ENCODE data around the gene PLEKHG4B. TPM values are rescaled to one million over a fixed set of nuclear protein-coding genes. Genes with fewer than 3 reads are reported as not detected.
A peak's percentile ranks its signal among the peaks of the same experiment; 100 is the strongest.

PLEKHG4B gene
- polyA plus RNA-seq, 3 donors, result not detected

- no peaks in the 10 kb centered on the region for H3K36me3 Mint-ChIP-seq
- intact Hi-C loops (cut with micrococcal nuclease), result no loop called here
- peaks cover 0 to 4% of the 10 kb centered on the region in 2 donors for H3K4me1 ChIP-seq (ENCODE audit: control insufficient read depth in 1 of 2, insufficient read depth in 2 of 2, low read length in 2 of 2)
- no peak overlapping the region for H3K9ac ChIP-seq (ENCODE audit: insufficient read depth, low read length, poor library complexity, severe bottlenecking)
- TF ChIP-seq CTCF (IDR thresholded peaks at IDR 0.05), result no peak
- peaks cover 3 to 5% (median 5%) of the 10 kb centered on the region in 3 donors for H3K27me3 Mint-ChIP-seq (ENCODE audit: low read depth in 3 of 3)
- H2AFZ ChIP-seq (ENCODE audit: insufficient read depth, low read depth, low read length, poor library complexity, severe bottlenecking), result no peak overlapping the region
- peaks cover 4 to 8% of the 10 kb centered on the region in 2 donors for H3K9me3 ChIP-seq (replicated peaks in 1 of 2; ENCODE audit: control insufficient read depth in 1 of 2, insufficient read depth in 1 of 2, low read length in 2 of 2)
- H3K4me1 Mint-ChIP-seq, result peaks cover 7% of the 10 kb centered on the region
- no peak overlapping the region for H3K4me3 ChIP-seq (replicated peaks in 1 of 3; ENCODE audit: low read depth in 2 of 3, low read length in 3 of 3)
- H3K79me2 ChIP-seq (ENCODE audit: insufficient read depth, low read length), result no peaks in the 10 kb centered on the region
- no peaks in the 10 kb centered on the region for H4K20me1 ChIP-seq (ENCODE audit: insufficient read depth, low read length)
- peak overlapping the region in 1 of 7 donors; percentile 2 for H3K27ac Mint-ChIP-seq
- H3K4me3 Mint-ChIP-seq, result no peak overlapping the region
- H3K4me2 ChIP-seq (replicated peaks; ENCODE audit: extremely low read depth, low read length, poor library complexity, severe bottlenecking), result no peak overlapping the region
- no peaks in the 10 kb centered on the region for H3K27me3 ChIP-seq (ENCODE audit: control insufficient read depth in 2 of 2, insufficient read depth in 2 of 2, low read length in 2 of 2)
- no peak overlapping the region for H3K27ac ChIP-seq (ENCODE audit: low read depth in 1 of 2, low read length in 2 of 2)
- DNase-seq, result no peak
- H3K36me3 ChIP-seq (replicated peaks in 1 of 2; ENCODE audit: control insufficient read depth in 1 of 2, insufficient read depth in 2 of 2, low read length in 2 of 2), result no peaks in the 10 kb centered on the region
- peaks cover 0 to 17% (median 9%) of the 10 kb centered on the region in 7 donors for H3K9me3 Mint-ChIP-seq
Measured at GRCh38 chr5:129820-130219, 37.9 kb downstream of the PLEKHG4B start.

DNA sequence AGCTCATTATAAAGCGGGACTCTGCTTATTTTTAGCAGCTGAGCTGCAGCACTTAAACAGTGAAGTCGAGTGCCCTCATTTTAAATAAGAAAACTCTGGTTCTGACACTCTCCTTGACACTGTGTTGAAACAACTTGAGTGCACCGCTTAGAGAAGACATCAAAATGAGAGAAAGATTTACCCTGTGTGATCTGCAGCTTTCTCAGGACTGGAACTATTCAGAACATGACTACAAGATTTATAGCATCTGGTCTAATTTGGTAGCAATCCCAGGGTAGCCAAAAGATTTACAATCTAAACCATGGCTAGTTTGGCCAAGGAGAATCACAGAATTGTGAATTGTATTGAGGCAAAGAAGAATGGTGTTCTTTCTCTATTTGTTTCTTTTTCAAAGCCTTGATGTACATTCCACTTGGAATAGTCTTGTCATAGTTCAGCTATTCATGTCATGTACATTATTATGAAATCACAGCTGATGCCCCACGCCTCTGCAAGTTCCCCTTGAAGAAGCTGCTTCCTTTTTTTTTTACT lies 38.7 kb downstream of the PLEKHG4B start:
- Histone ChIP-seq H3K4me2 (replicated peaks; ENCODE audit: extremely low read depth, low read length, poor library complexity, severe bottlenecking) (no peak overlapping the region), H3K9ac (ENCODE audit: insufficient read depth, low read length, poor library complexity, severe bottlenecking) (no peak overlapping the region), H3K4me1 (ENCODE audit: control insufficient read depth in 1 of 2, insufficient read depth in 2 of 2, low read length in 2 of 2) (peaks cover 0 to 4% of the 10 kb centered on the region in 2 donors), H3K36me3 (replicated peaks in 1 of 2; ENCODE audit: control insufficient read depth in 1 of 2, insufficient read depth in 2 of 2, low read length in 2 of 2) (no peaks in the 10 kb centered on the region), H3K79me2 (ENCODE audit: insufficient read depth, low read length) (no peaks in the 10 kb centered on the region), H3K4me3 (replicated peaks in 1 of 3; ENCODE audit: low read depth in 2 of 3, low read length in 3 of 3) (no peak overlapping the region), H2AFZ (ENCODE audit: insufficient read depth, low read depth, low read length, poor library complexity, severe bottlenecking) (no peak overlapping the region), H3K27ac (ENCODE audit: low read depth in 1 of 2, low read length in 2 of 2) (no peak overlapping the region), H3K9me3 (replicated peaks in 1 of 2; ENCODE audit: control insufficient read depth in 1 of 2, insufficient read depth in 1 of 2, low read length in 2 of 2) (peaks cover 4 to 8% of the 10 kb centered on the region in 2 donors), H4K20me1 (ENCODE audit: insufficient read depth, low read length) (no peaks in the 10 kb centered on the region), H3K27me3 (ENCODE audit: control insufficient read depth in 2 of 2, insufficient read depth in 2 of 2, low read length in 2 of 2) (no peaks in the 10 kb centered on the region)
- Mint-ChIP-seq H3K27ac (peak overlapping the region in 1 of 7 donors; percentile 24), H3K4me3 (no peak overlapping the region), H3K4me1 (peaks cover 7% of the 10 kb centered on the region), H3K36me3 (no peaks in the 10 kb centered on the region), H3K27me3 (ENCODE audit: low read depth in 3 of 3) (peaks cover 3 to 5% (median 5%) of the 10 kb centered on the region in 3 donors), H3K9me3 (peaks cover 3 to 16% (median 9%) of the 10 kb centered on the region in 7 donors)
- intact Hi-C loops (cut with micrococcal nuclease), result no loop called here
- peak; percentile 1 to 40 (median 12) for DNase-seq
- WGBS (ENCODE audit: insufficient coverage), result 94% methylated on average over 2 of the region's 4 CpGs
- no peak for TF ChIP-seq CTCF (IDR thresholded peaks at IDR 0.05)

All from CD14-positive monocyte (primary cell).